DMS114 treated with DMSO at 0.1 percent for 48 hours (cell line): ENCODE data around the gene TH.

Experiments
- DNase-seq: peaks from one replicate; lab custom pipeline; 2025; ENCODE audit not compliant: unreplicated experiment; lab: John Stamatoyannopoulos, UW

The TH gene

GRCh38 chr11:2208691-2209369, 37.2 kb upstream of the TH start:
- DNase-seq = no peak

GRCh38 chr11:2207773-2208621, 36.4 kb upstream of the TH start:
- no peak for DNase-seq

- no peak for DNase-seq
Measured at GRCh38 chr11:2207212-2207611, 35.6 kb upstream of the TH start.

- no peak for DNase-seq
Measured at GRCh38 chr11:2205981-2206690, 34.5 kb upstream of the TH start.

- DNase-seq = no peak
Measured at GRCh38 chr11:2205214-2205720, 33.7 kb upstream of the TH start.

GRCh38 chr11:2204361-2205213, 33.0 kb upstream of the TH start:
- DNase-seq = no peak

- no peak for DNase-seq
Measured at GRCh38 chr11:2203440-2204259, 32.0 kb upstream of the TH start.

GRCh38 chr11:2202900-2203439, 31.4 kb upstream of the TH start:
- DNase-seq = no peak

- DNase-seq = no peak
Measured at GRCh38 chr11:2202071-2202899, 30.7 kb upstream of the TH start.

- DNase-seq = no peak
Measured at GRCh38 chr11:2201542-2201941, 29.9 kb upstream of the TH start.

- DNase-seq = no peak
Measured at GRCh38 chr11:2200957-2201519, 29.4 kb upstream of the TH start.

GRCh38 chr11:2200536-2200935, 28.9 kb upstream of the TH start:
- no peak for DNase-seq

- no peak for DNase-seq
Measured at GRCh38 chr11:2199466-2200341, 28.1 kb upstream of the TH start.

- DNase-seq = no peak
Measured at GRCh38 chr11:2198621-2199365, 27.2 kb upstream of the TH start.

GRCh38 chr11:2197771-2198520, 26.3 kb upstream of the TH start:
- DNase-seq = no peak
